H1 (cell line): ENCODE data around the gene ZBTB1. TPM values are rescaled to one million over a fixed set of nuclear protein-coding genes. Genes with fewer than 3 reads are reported as not detected.

Source experiments
- ATF2 ChIP-seq: IDR thresholded peaks from 2 replicates; pipeline ENCODE4 v1.6.1; 2012; ENCODE audit warnings: low read length, inconsistent platforms
- BRCA1 ChIP-seq: IDR thresholded peaks from 2 replicates; pipeline ENCODE4 v1.6.1; 2012; ENCODE audit warnings: low read depth, low read length, improper control_type of control experiment
- CHD7 ChIP-seq: fragments of 300-600 bp; sonication (generic); IDR thresholded peaks from 2 replicates; pipeline ENCODE4 v1.7.1; 2012; ENCODE audit warnings: low read length, moderate library complexity, mild to moderate bottlenecking, inconsistent platforms; ENCODE audit not compliant: insufficient replicate concordance
- E2F6 ChIP-seq: IDR thresholded peaks from 2 replicates; pipeline ENCODE4 v1.6.1; 2012; ENCODE audit warnings: inconsistent platforms
- GTF2F1 ChIP-seq: IDR thresholded peaks from 2 replicates; pipeline ENCODE4 v1.6.1; 2012; ENCODE audit warnings: low read depth, low read length, improper control_type of control experiment, borderline replicate concordance
- JUND ChIP-seq: IDR thresholded peaks from 2 replicates; pipeline ENCODE4 v1.6.1; 2011; ENCODE audit warnings: mild to moderate bottlenecking, improper control_type of control experiment, low read length
- KDM1A ChIP-seq: fragments of 200-600, 300-600 bp; sonication (generic); IDR thresholded peaks from 2 replicates; pipeline ENCODE4 v1.7.1; 2016; ENCODE audit warnings: mild to moderate bottlenecking, low read length, borderline replicate concordance
- SRF ChIP-seq: IDR thresholded peaks from 2 replicates; pipeline ENCODE4 v1.6.1; 2011; ENCODE audit warnings: mild to moderate bottlenecking, low read depth, low read length, moderate library complexity
- TEAD4 ChIP-seq: IDR thresholded peaks from 2 replicates; pipeline ENCODE4 v1.6.1; 2012; ENCODE audit warnings: low read depth, low read length, inconsistent platforms, mixed read lengths
- polyA plus RNA-seq, 7 experiments: library from polyadenylated mRNA; depleted of rRNA in 3 of 7; stranded (reverse) in 5 of 7; unstranded in 2 of 7; fragments of >200 nt in 5 of 7; fragments of 200-250 nt in 2 of 7; gene quantifications; 1 replicate in 5 of 7; 2 replicates in 1 of 7; 4 replicates in 1 of 7; pipeline versions ENCODE4 v1.2.1 to v1.2.3, GENCODE V29; 2011 to 2013; ENCODE audit warnings: missing spikeins in 2 of 7, mixed read lengths in 2 of 7
- total RNA-seq: library from RNA; stranded (reverse); fragmentation: NEBNext Ultra II Directional; extraction: Animal tissue kit (Norgen Biotek cat#: 25700); gene quantifications from 2 replicates; pipeline ENCODE4 v1.2.1, GENCODE V29; 2021

ZBTB1 gene
- total and polyA plus RNA-seq, 2 of the 8 experiments (the other 6 are each of a cell fraction or from before 2014, with no cell fraction given), result 13.6 to 27.5 TPM

GRCh38 chr14:64495252-64495651 lies 9.3 kb upstream of the ZBTB1 start (continued):
- TF ChIP-seq CHD7, result no peak
- no peak for TF ChIP-seq JUND
- no peak for TF ChIP-seq E2F6
- no peak for TF ChIP-seq GTF2F1
- TF ChIP-seq BRCA1, result no peak
- TF ChIP-seq KDM1A, result no peak
- TF ChIP-seq ATF2, result no peak
- TF ChIP-seq TEAD4, result no peak
- TF ChIP-seq SRF, result no peak
